GM12892 (cell line): ENCODE results near the gene PRDX3.

ENCODE experiments used
- DNase-seq: peaks from one replicate; pipeline ENCODE4 v3.0.0; 2011; ENCODE audit not compliant: insufficient read length
- FAIRE-seq: peaks from 2 replicates; lab custom pipeline; 2011; peaks lifted over from hg19 to GRCh38; lab: Jason Lieb, UNC
- POLR2A ChIP-seq: IDR thresholded peaks from 2 replicates; pipeline ENCODE4 v1.6.1; 2011; ENCODE audit warnings: low read depth, low read length, control low read depth
- POLR2AphosphoS5 ChIP-seq: IDR thresholded peaks from 2 replicates; pipeline ENCODE4 v1.6.1; 2011; ENCODE audit warnings: low read depth, low read length, control low read depth
- TAF1 ChIP-seq: IDR thresholded peaks from 2 replicates; pipeline ENCODE4 v1.6.1; 2011; ENCODE audit warnings: low read depth, mild to moderate bottlenecking, control low read depth, low read length, borderline replicate concordance

The PRDX3 gene

GRCh38 chr10:119132521-119133345 lies 45.9 kb downstream of the PRDX3 start:
- no peak for DNase-seq
- FAIRE-seq = no peak
- TF ChIP-seq POLR2AphosphoS5 = no peak
- no peak for TF ChIP-seq TAF1
- no peak for TF ChIP-seq POLR2A

- FAIRE-seq (peak; percentile 82), DNase-seq (no peak)
- TF ChIP-seq POLR2AphosphoS5 (peak; percentile 29; the same call in 1 of the 2 replicates), POLR2A (0 out of 2 replicates have a peak, but pooled peaks have one; percentile 38), TAF1 (no peak)
These were observed 46.9 kb downstream of the PRDX3 start for GRCh38 chr10:119131512-119132240.

- no peak for FAIRE-seq
- TF ChIP-seq POLR2A = no peak
- TF ChIP-seq POLR2AphosphoS5 = no peak
- no peak for TF ChIP-seq TAF1
- no peak for DNase-seq
These were observed 48.9 kb downstream of the PRDX3 start for GRCh38 chr10:119129721-119130120.

- FAIRE-seq (no peak), DNase-seq (no peak)
- TF ChIP-seq POLR2AphosphoS5 = no peak
- TF ChIP-seq TAF1 = no peak
- no peak for TF ChIP-seq POLR2A
These were observed 52.7 kb downstream of the PRDX3 start for GRCh38 chr10:119125942-119126341.

- no peak for TF ChIP-seq TAF1
- TF ChIP-seq POLR2A = no peak
- no peak for TF ChIP-seq POLR2AphosphoS5
- FAIRE-seq (no peak), DNase-seq (no peak)
These were observed 57.7 kb downstream of the PRDX3 start for GRCh38 chr10:119120875-119121274.

GRCh38 chr10:119120413-119120867 lies 58.2 kb downstream of the PRDX3 start:
- peak; percentile 95 for FAIRE-seq

GRCh38 chr10:119119400-119119799 lies 59.2 kb downstream of the PRDX3 start:
- FAIRE-seq (peak; percentile 65), DNase-seq (no peak)
- TF ChIP-seq TAF1 (no peak), POLR2A (no peak), POLR2AphosphoS5 (no peak)

More at GRCh38 chr10:119120413-119120867, 58.2 kb downstream of the PRDX3 start:
- no peak for DNase-seq
- TF ChIP-seq POLR2A (no peak), POLR2AphosphoS5 (no peak), TAF1 (no peak)

GRCh38 chr10:119118231-119118630 lies 60.4 kb downstream of the PRDX3 start:
- FAIRE-seq (no peak), DNase-seq (no peak)
- TF ChIP-seq POLR2A (no peak), POLR2AphosphoS5 (no peak), TAF1 (no peak)
